BLaER1 treated with 17β-estradiol and CSF1 and Interleukin-3, amounts not matched to agents 10 nM and 100 nM (cell line): Measurements from ENCODE around the gene CCSER2.
"Not testable (repeated sequence)": the region's sequence is repeated elsewhere in the genome, so short reads cannot be mapped to it uniquely, and the experiment has no call there.

Experiments
- H3K27ac ChIP-seq, 11 experiments: shearing (Covaris generic); formaldehyde crosslinking; 2 replicates each; pipeline ENCODE4 v1.8.1; 2022
- H3K27me3 ChIP-seq, 11 experiments: shearing (Covaris generic); formaldehyde crosslinking; 2 replicates each; pipeline ENCODE4 v1.8.1; 2022
- H3K36me3 ChIP-seq, 11 experiments: shearing (Covaris generic); formaldehyde crosslinking; 2 replicates each; pipeline ENCODE4 v1.8.1; 2022
- H3K4me1 ChIP-seq, 10 experiments: shearing (Covaris generic); formaldehyde crosslinking; 2 replicates each; pipeline ENCODE4 v1.8.1; 2022
- H3K4me2 ChIP-seq, 11 experiments: shearing (Covaris generic); formaldehyde crosslinking; 2 replicates each; pipeline ENCODE4 v1.8.1; 2022
- H3K4me3 ChIP-seq, 10 experiments: shearing (Covaris generic); formaldehyde crosslinking; 2 replicates each; pipeline ENCODE4 v1.8.1; 2022
- H3K9ac ChIP-seq, 11 experiments: shearing (Covaris generic); formaldehyde crosslinking; 2 replicates each; pipeline ENCODE4 v1.8.1; 2022
- H3K9me3 ChIP-seq, 11 experiments: shearing (Covaris generic); formaldehyde crosslinking; replicated peaks in 1 of 11; 2 replicates each; pipeline ENCODE4 v1.8.1; 2022
- H4K20me1 ChIP-seq, 11 experiments: shearing (Covaris generic); formaldehyde crosslinking; 2 replicates each; pipeline ENCODE4 v1.8.1; 2022
- Cebpa-rat ChIP-seq, 11 experiments: shearing (Covaris generic); IDR thresholded peaks; 2 replicates each; pipeline ENCODE4 v1.8.1; 2022

CCSER2 gene

DNA sequence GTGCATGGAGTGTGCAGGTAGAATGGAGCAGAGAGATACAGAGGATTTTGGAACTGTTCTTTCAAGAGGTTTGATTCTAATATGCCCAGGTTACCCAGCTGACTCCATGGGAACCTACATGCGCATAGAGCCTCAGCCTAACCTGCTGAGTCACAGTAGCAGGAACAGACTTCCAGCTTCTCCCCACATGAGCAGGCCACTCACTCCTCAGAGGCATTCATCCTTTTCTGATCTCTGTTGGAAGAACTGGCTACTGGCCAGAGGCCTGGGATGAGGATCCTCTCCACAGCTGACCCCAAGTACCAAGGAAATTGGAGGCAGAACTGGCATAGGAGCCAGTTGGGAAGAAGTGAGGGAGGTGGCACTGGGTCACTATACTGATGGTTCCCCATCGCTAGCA lies 17.9 kb upstream of the CCSER2 start:
- no peak for TF ChIP-seq Cebpa-rat (IDR thresholded peaks at IDR 0.05)
- Histone ChIP-seq H3K4me1 (peaks cover 23 to 61% (median 42%) of the 10 kb centered on the region in 10 experiments), H3K27me3 (no peaks in the 10 kb centered on the region), H3K4me3 (no peak overlapping the region), H3K36me3 (no peaks in the 10 kb centered on the region; a peak in 1 of 22 replicates), H3K9ac (no peak overlapping the region), H3K27ac (0 out of 22 replicates have a peak overlapping the region, but pooled peaks of 1 of the 11 experiments have one; percentile 1), H3K9me3 (peaks cover 5 to 12% (median 8%) of the 10 kb centered on the region in 11 experiments; a peak in 15 of 22 replicates), H3K4me2 (peak overlapping the region in 9 of 11 experiments; percentile 17 to 88 (median 69); a peak in 13 of 22 replicates), H4K20me1 (no peaks in the 10 kb centered on the region)

GRCh38 chr10:84311576-84311975 lies 16.8 kb upstream of the CCSER2 start:
- Histone ChIP-seq H3K4me1 (peaks cover 23 to 58% (median 43%) of the 10 kb centered on the region in 10 experiments), H3K27me3 (no peaks in the 10 kb centered on the region), H3K9me3 (peaks cover 5 to 12% (median 8%) of the 10 kb centered on the region in 11 experiments; a peak in 15 of 22 replicates), H4K20me1 (no peaks in the 10 kb centered on the region), H3K4me3 (no peak overlapping the region), H3K36me3 (no peaks in the 10 kb centered on the region; a peak in 1 of 22 replicates), H3K9ac (no peak overlapping the region), H3K4me2 (no peak overlapping the region), H3K27ac (no peak overlapping the region)
- no peak for TF ChIP-seq Cebpa-rat (IDR thresholded peaks at IDR 0.05)

DNA sequence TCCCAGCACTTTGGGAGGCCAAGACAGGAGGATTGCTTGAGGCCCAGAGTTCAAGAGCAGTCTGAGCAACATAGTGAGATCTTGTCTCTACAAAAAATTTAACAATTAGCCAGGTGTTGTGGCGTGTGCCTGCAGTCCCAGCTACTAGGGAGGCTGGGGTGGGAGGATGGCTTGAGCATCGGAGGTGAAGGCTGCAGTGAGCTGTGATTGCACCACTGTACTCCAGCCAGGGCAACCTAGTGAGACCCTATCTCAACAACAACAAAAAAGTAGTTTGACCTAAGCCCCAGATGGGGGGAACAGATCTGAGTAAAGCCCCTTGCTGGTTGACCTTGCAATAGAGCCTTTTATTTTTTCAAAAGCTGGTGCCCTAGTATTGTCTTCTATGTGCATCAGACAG lies 15.6 kb upstream of the CCSER2 start:
- no peak overlapping the region for H3K27ac ChIP-seq
- H3K4me2 ChIP-seq, result no peak overlapping the region
- no peak for TF ChIP-seq Cebpa-rat (IDR thresholded peaks at IDR 0.05)
- H3K4me3 ChIP-seq, result no peak overlapping the region
- peaks cover 5 to 12% (median 8%) of the 10 kb centered on the region in 11 experiments; a peak in 15 of 22 replicates for H3K9me3 ChIP-seq
- H3K36me3 ChIP-seq, result no peaks in the 10 kb centered on the region; a peak in 1 of 22 replicates
- no peak overlapping the region for H3K9ac ChIP-seq
- H4K20me1 ChIP-seq, result no peaks in the 10 kb centered on the region
- peaks cover 23 to 53% (median 35%) of the 10 kb centered on the region in 10 experiments for H3K4me1 ChIP-seq
- no peaks in the 10 kb centered on the region for H3K27me3 ChIP-seq

GRCh38 chr10:84314275-84314674 lies 14.1 kb upstream of the CCSER2 start:
- Histone ChIP-seq H3K9ac (no peak overlapping the region), H3K27ac (no peak overlapping the region), H3K4me2 (peak overlapping the region in 3 of 11 experiments; percentile 15 to 32 (median 27); a peak in 3 of 22 replicates), H3K4me3 (no peak overlapping the region), H4K20me1 (no peaks in the 10 kb centered on the region), H3K36me3 (no peaks in the 10 kb centered on the region; a peak in 1 of 22 replicates), H3K4me1 (peaks cover 8 to 39% (median 20%) of the 10 kb centered on the region in 10 experiments), H3K9me3 (peaks cover 5 to 12% (median 8%) of the 10 kb centered on the region in 11 experiments; a peak in 15 of 22 replicates), H3K27me3 (no peaks in the 10 kb centered on the region)
- TF ChIP-seq Cebpa-rat (IDR thresholded peaks at IDR 0.05), result no peak

- TF ChIP-seq Cebpa-rat (IDR thresholded peaks at IDR 0.05), result no peak
- no peaks in the 10 kb centered on the region for H3K27me3 ChIP-seq
- H3K4me3 ChIP-seq, result no peak overlapping the region
- no peak overlapping the region for H3K9ac ChIP-seq
- peaks cover 0 to 3% (median 0%) of the 10 kb centered on the region in 11 experiments; a peak in 1 of 22 replicates for H3K9me3 ChIP-seq
- no peak overlapping the region for H3K27ac ChIP-seq
- no peaks in the 10 kb centered on the region for H3K36me3 ChIP-seq
- no peaks in the 10 kb centered on the region for H4K20me1 ChIP-seq
- H3K4me1 ChIP-seq, result peaks cover 0 to 21% (median 4%) of the 10 kb centered on the region in 10 experiments; a peak in 5 of 20 replicates
- peak overlapping the region in 2 of 11 experiments; percentile 27 to 35; a peak in 3 of 22 replicates for H3K4me2 ChIP-seq
Measured at GRCh38 chr10:84317174-84317573, 11.2 kb upstream of the CCSER2 start.

DNA sequence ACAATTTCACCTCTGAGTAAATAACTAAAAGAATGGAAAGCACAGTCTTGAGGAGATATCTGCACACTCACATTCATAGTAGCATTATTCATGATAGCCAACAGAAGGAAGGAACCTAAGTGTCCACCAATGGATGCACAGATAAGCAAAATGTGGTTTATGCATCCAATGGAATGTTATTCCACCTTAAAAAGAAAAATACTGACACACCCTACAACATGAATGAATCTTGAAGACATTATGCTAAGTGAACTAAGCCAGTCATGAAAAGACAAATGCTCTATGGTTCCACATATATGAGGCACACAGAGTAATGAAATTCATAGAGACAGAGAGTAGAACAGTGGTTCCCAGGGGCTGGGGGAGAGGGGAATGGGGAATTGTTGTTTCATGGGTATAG lies 6.5 kb upstream of the CCSER2 start:
- H3K27me3 ChIP-seq, result no peaks in the 10 kb centered on the region
- no peaks in the 10 kb centered on the region for H4K20me1 ChIP-seq

DNA sequence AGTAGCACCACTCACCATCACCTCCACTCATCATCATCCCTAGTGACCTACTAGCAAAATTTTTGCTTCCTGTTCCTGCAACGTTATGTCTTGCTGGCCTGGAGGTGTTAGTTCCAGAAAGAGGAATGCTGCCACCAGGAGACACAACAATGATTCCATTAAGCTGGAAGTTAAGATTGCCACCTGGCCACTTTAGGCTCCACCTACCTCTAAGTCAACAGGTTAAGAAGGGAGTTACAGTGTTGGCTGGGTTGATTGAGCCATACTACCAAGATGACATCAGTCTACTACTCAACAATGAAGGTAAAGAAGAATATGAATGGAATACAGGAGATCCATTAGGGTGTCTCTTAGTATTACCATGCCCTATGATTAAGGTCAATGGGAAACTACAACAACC lies 4.8 kb upstream of the CCSER2 start:
- H3K4me1 ChIP-seq, H3K4me2 ChIP-seq, H3K9ac ChIP-seq, H4K20me1 ChIP-seq, H3K27ac ChIP-seq, H3K36me3 ChIP-seq, H3K9me3 ChIP-seq, H3K27me3 ChIP-seq, H3K4me3 ChIP-seq: not testable (repeated sequence)

More for the DNA sequence above, 6.5 kb upstream of the CCSER2 start:
- Histone ChIP-seq H3K4me2 (no peak overlapping the region), H3K27ac (no peak overlapping the region), H3K9me3 (no peaks in the 10 kb centered on the region), H3K9ac (no peak overlapping the region), H3K4me1 (peaks cover 0 to 8% (median 0%) of the 10 kb centered on the region in 10 experiments; a peak in 3 of 20 replicates), H3K36me3 (no peaks in the 10 kb centered on the region), H3K4me3 (no peak overlapping the region)
- no peak for TF ChIP-seq Cebpa-rat (IDR thresholded peaks at IDR 0.05)

- peaks cover 0 to 27% (median 19%) of the 10 kb centered on the region in 11 experiments; a peak in 12 of 22 replicates for H4K20me1 ChIP-seq
- H3K9me3 ChIP-seq, H3K27me3 ChIP-seq, H3K4me2 ChIP-seq, H3K9ac ChIP-seq, H3K36me3 ChIP-seq, H3K27ac ChIP-seq, H3K4me3 ChIP-seq: not testable (repeated sequence)
- peaks cover 15 to 32% (median 27%) of the 10 kb centered on the region in 10 experiments for H3K4me1 ChIP-seq
Measured at GRCh38 chr10:84326995-84327394, 1.4 kb upstream of the CCSER2 start.

- Histone ChIP-seq H3K9ac (peak overlapping the region; percentile 86 to 96 (median 94)), H3K27ac (peak overlapping the region; percentile 78 to 95 (median 87)), H3K4me2 (peak overlapping the region; percentile 68 to 90 (median 77)), H3K4me1 (peaks cover 21 to 40% (median 32%) of the 10 kb centered on the region in 10 experiments), H3K9me3 (no peaks in the 10 kb centered on the region), H3K36me3 (no peaks in the 10 kb centered on the region), H3K4me3 (peak overlapping the region; percentile 85 to 97 (median 93)), H3K27me3 (no peaks in the 10 kb centered on the region), H4K20me1 (peaks cover 4 to 46% (median 30%) of the 10 kb centered on the region in 11 experiments; a peak in 17 of 22 replicates)
- no peak for TF ChIP-seq Cebpa-rat (IDR thresholded peaks at IDR 0.05)
Measured at GRCh38 chr10:84329196-84329611, 815 bp downstream of the CCSER2 start.
